ENCODE measurements around the gene EFHC1. TPM values are rescaled to one million over a fixed set of nuclear protein-coding genes. Genes with fewer than 3 reads are reported as not detected.

The EFHC1 gene
- total RNA-seq, 1 donor from 2014 or later = 59.8 TPM

DNA sequence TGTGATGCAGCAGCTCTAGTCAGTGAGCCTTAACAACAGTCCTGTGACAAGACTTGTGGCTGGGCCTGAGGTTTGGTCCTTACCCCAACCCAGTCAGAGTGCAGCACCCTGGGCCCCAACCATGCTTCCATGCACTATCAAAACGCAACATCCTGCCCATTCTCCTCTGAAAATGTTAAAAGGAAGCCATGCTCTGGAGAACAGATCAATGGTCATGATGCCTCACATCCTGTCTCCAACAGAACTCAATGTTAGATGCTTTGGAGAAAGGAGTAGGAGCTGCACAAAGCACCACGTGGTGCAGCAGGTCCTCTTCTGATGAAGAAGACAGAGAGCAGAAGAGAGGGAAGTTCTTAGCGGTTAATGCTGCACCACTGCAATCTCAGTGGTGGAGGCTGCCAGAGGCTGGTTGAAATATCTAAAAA is 114.8 kb downstream of the EFHC1 start:
- H3K27ac Mint-ChIP-seq = peak overlapping the region; percentile 30
- peaks cover 17% of the 10 kb centered on the region for H3K4me1 Mint-ChIP-seq
- peaks cover 4% of the 10 kb centered on the region for H3K27me3 Mint-ChIP-seq (ENCODE audit: insufficient read depth, low read depth)
- Histone ChIP-seq H3K36me3 (no peaks in the 10 kb centered on the region), H3K4me2 (no peak overlapping the region), H3K4me3 (no peak overlapping the region), H3F3A (ENCODE audit: low read depth) (no peaks in the 10 kb centered on the region), H3K9ac (no peak overlapping the region), H3K9me3 (ENCODE audit: low read depth) (no peaks in the 10 kb centered on the region), H2AFZ (replicated peaks) (no peak overlapping the region), H3K79me2 (ENCODE audit: low read depth) (no peaks in the 10 kb centered on the region), H4K20me1 (ENCODE audit: low read depth) (no peaks in the 10 kb centered on the region), H3K27me3 (no peaks in the 10 kb centered on the region), H3K4me1 (peaks cover 10% of the 10 kb centered on the region), H3K27ac (no peak overlapping the region)
- H3K4me3 Mint-ChIP-seq = no peak overlapping the region
- TF ChIP-seq EZH2phosphoT487 (IDR thresholded peaks at IDR 0.05) = no peak
- TF ChIP-seq, protein P1, sequence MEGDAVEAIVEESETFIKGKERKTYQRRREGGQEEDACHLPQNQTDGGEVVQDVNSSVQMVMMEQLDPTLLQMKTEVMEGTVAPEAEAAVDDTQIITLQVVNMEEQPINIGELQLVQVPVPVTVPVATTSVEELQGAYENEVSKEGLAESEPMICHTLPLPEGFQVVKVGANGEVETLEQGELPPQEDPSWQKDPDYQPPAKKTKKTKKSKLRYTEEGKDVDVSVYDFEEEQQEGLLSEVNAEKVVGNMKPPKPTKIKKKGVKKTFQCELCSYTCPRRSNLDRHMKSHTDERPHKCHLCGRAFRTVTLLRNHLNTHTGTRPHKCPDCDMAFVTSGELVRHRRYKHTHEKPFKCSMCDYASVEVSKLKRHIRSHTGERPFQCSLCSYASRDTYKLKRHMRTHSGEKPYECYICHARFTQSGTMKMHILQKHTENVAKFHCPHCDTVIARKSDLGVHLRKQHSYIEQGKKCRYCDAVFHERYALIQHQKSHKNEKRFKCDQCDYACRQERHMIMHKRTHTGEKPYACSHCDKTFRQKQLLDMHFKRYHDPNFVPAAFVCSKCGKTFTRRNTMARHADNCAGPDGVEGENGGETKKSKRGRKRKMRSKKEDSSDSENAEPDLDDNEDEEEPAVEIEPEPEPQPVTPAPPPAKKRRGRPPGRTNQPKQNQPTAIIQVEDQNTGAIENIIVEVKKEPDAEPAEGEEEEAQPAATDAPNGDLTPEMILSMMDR (IDR thresholded peaks at IDR 0.05) = no peak
- peaks cover 5% of the 10 kb centered on the region for H3K36me3 Mint-ChIP-seq
- DNase-seq (ENCODE audit: low spot score) = no peak
- H3K9me3 Mint-ChIP-seq = no peaks in the 10 kb centered on the region

DNA sequence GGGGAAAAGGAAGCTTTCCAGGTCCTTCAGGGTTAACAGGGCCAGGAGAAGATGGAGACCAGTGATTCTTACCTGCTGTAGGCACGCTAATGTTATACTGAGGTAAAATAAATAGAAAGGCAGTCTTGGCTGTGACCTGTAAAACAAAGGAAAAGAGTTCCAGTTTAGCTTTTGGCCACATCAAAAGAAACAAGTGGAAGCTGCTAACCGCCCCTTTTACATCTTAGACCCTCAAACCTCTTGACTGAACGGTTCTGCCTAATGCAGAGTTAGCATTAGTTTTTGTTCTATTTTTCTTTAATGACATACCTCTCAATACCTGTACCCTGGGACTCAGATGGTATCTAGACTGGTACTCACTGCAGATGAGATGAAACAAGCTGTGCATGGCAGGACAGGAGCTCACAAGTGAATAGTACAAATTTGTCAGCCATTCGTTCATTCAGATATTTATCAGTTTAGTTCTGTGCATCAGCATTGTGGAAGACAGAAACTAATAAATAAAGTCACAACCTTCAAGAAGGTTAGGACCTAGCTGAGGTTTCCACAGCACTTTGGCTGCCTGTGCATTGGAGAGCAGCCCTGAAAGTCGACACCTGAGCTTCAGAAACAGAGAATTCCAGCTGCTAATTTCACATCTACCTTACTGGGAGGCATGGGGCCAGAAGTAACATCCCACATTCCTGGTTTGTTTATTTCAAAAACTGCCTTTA is 115.7 kb downstream of the EFHC1 start:
- peaks cover 19% of the 10 kb centered on the region for H3K4me1 Mint-ChIP-seq
- Histone ChIP-seq H3K4me1 (peaks cover 10% of the 10 kb centered on the region), H3K27ac (no peak overlapping the region), H3K9me3 (ENCODE audit: low read depth) (no peaks in the 10 kb centered on the region), H3F3A (ENCODE audit: low read depth) (no peaks in the 10 kb centered on the region), H3K9ac (no peak overlapping the region), H3K4me2 (no peak overlapping the region), H4K20me1 (ENCODE audit: low read depth) (no peaks in the 10 kb centered on the region), H2AFZ (replicated peaks) (no peak overlapping the region), H3K4me3 (no peak overlapping the region), H3K27me3 (no peaks in the 10 kb centered on the region), H3K79me2 (ENCODE audit: low read depth) (no peaks in the 10 kb centered on the region), H3K36me3 (no peaks in the 10 kb centered on the region)
- H3K9me3 Mint-ChIP-seq = no peaks in the 10 kb centered on the region
- peaks cover 5% of the 10 kb centered on the region for H3K36me3 Mint-ChIP-seq
- no peak for TF ChIP-seq EZH2 (IDR thresholded peaks at IDR 0.05)
- TF ChIP-seq, protein P1 (IDR thresholded peaks at IDR 0.05) = no peak
- H3K27ac Mint-ChIP-seq = no peak overlapping the region
- H3K4me3 Mint-ChIP-seq = no peak overlapping the region
- H3K27me3 Mint-ChIP-seq (ENCODE audit: insufficient read depth, low read depth) = peaks cover 2% of the 10 kb centered on the region
- DNase-seq (ENCODE audit: low spot score) = no peak

DNA sequence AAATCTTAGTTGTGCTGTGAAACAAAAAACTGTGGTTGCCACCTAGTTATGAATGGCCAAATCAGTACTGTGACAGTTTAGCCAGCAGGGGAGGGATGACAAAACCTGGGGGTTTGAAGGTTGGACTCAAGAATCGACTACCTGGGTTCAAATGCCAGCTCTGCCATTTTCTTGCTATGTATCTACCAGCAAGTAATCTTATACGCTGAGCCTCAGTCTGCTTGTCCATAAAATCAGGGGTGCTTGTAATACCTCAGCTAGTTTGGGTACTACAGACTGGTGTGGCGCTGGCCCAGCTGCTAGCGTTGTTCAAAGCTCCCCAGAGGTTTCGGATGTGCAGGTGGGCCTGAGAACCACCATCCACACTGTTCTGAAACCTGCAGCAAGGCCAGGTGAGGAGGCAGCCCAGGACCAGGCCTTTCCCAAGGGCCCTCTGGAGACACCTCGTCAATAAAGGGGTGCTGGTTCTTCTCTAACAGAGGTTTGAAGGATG is 116.3 kb downstream of the EFHC1 start:
- peaks cover 10% of the 10 kb centered on the region for H3K4me1 ChIP-seq
- H3K4me1 Mint-ChIP-seq = peaks cover 19% of the 10 kb centered on the region

More for the DNA sequence above, 116.3 kb downstream of the EFHC1 start:
- H3K27ac ChIP-seq = no peak overlapping the region
- H3K4me3 ChIP-seq = no peak overlapping the region
- no peaks in the 10 kb centered on the region for H3K36me3 ChIP-seq
- no peaks in the 10 kb centered on the region for H3K27me3 ChIP-seq
- no peaks in the 10 kb centered on the region for H3K9me3 ChIP-seq (ENCODE audit: low read depth)
- no peaks in the 10 kb centered on the region for H3K79me2 ChIP-seq (ENCODE audit: low read depth)
- no peaks in the 10 kb centered on the region for H3F3A ChIP-seq (ENCODE audit: low read depth)
- TF ChIP-seq, protein P1 (IDR thresholded peaks at IDR 0.05) = no peak
- TF ChIP-seq EZH2phosphoT487 (IDR thresholded peaks at IDR 0.05) (no peak), EZH2 (IDR thresholded peaks at IDR 0.05) (no peak)
- peaks cover 5% of the 10 kb centered on the region for H3K36me3 Mint-ChIP-seq
- H3K4me3 Mint-ChIP-seq = no peak overlapping the region
- H3K27me3 Mint-ChIP-seq (ENCODE audit: insufficient read depth, low read depth) = peaks cover 2% of the 10 kb centered on the region
- no peak overlapping the region for H3K27ac Mint-ChIP-seq
- no peaks in the 10 kb centered on the region for H4K20me1 ChIP-seq (ENCODE audit: low read depth)
- no peak overlapping the region for H3K9ac ChIP-seq
- DNase-seq (ENCODE audit: low spot score) = no peak
- H3K9me3 Mint-ChIP-seq = no peaks in the 10 kb centered on the region
- H2AFZ ChIP-seq (replicated peaks) = no peak overlapping the region
- no peak overlapping the region for H3K4me2 ChIP-seq

All from neural progenitor cell (in vitro differentiated cells).